Gastroesophageal sphincter (tissue), 4 donors: ENCODE measurements around the gene TMEM52B. TPM values are rescaled to one million over a fixed set of nuclear protein-coding genes. Genes with fewer than 3 reads are reported as not detected.

Experiments used
- ATAC-seq: fragments of 150-250 bp; one replicate; pipeline ENCODE4 v1.9.1; 2016; ENCODE audit warnings: mild to moderate bottlenecking, moderate library complexity
- H3K27ac ChIP-seq, 4 donors: fragments of 200-600 bp; sonication (generic) in 3 of 4; 1 replicate in 3 of 4; 2 replicates in 1 of 4; pipeline ENCODE4 v1.5.1; 2016 to 2019
- H3K27me3 ChIP-seq: fragments of 200-600 bp; sonication (generic); one replicate; pipeline ENCODE4 v1.5.1; 2019
- H3K36me3 ChIP-seq, 2 donors: fragments of 200-600 bp; sonication (generic); one replicate each; pipeline ENCODE4 v1.5.1; 2019; ENCODE audit warnings: control low read depth in 1 of 2
- H3K4me1 ChIP-seq, 3 donors: fragments of 200-600 bp; sonication (generic); 1 replicate in 2 of 3; 2 replicates in 1 of 3; pipeline ENCODE4 v1.5.1; 2016 to 2019; ENCODE audit warnings: control low read depth in 2 of 3
- H3K4me3 ChIP-seq, 2 donors: fragments of 200-600 bp; sonication (generic); one replicate each; pipeline ENCODE4 v1.5.1; 2019; ENCODE audit warnings: mild to moderate bottlenecking in 1 of 2, moderate library complexity in 1 of 2
- H3K9me3 ChIP-seq, 3 donors: fragments of 200-600 bp; sonication (generic); one replicate each; pipeline ENCODE4 v1.5.1; 2017 to 2019; ENCODE audit warnings: control low read depth in 2 of 3
- CTCF ChIP-seq, 4 experiments: fragments of 200-600 bp in 2 of 4; fragments of 450-650 bp in 2 of 4; sonication (generic) in 1 of 4; IDR thresholded peaks; one replicate each; pipeline ENCODE4 v1.5.1; 2017 to 2019; ENCODE audit warnings: antibody characterized with exemption in 4 of 4, mild to moderate bottlenecking in 2 of 4, moderate library complexity in 2 of 4
- EP300 ChIP-seq: sonication (generic); formaldehyde crosslinking; IDR thresholded peaks from one replicate; pipeline ENCODE4 v1.6.1; 2017; ENCODE audit warnings: antibody characterized with exemption, mild to moderate bottlenecking
- POLR2A ChIP-seq, 2 donors: fragments of 450-650 bp; IDR thresholded peaks; one replicate each; pipeline ENCODE4 v1.6.1; 2017; ENCODE audit warnings: antibody characterized with exemption in 2 of 2, mild to moderate bottlenecking in 2 of 2, moderate library complexity in 1 of 2
- POLR2AphosphoS5 ChIP-seq: sonication (generic); formaldehyde crosslinking; IDR thresholded peaks from one replicate; pipeline ENCODE4 v1.6.1; 2017; ENCODE audit warnings: antibody characterized with exemption
- WGBS, 2 donors: methylation state at CpG; one replicate each; pipeline ENCODE4 v1.1.5; 2018; ENCODE audit warnings: low coverage in 1 of 2; 5-methylcytosine and 5-hydroxymethylcytosine counted together
- total RNA-seq, 4 donors: library from RNA; depleted of rRNA; stranded (reverse); fragments of >200 nt; gene quantifications; one replicate each; pipeline ENCODE4 v1.1.0, GENCODE V29; 2016

Gene TMEM52B
- total RNA-seq, 4 donors from 2014 or later: 1.2 TPM; not detected in 3

GRCh38 chr12:10153271-10154144 is 25.3 kb upstream of the TMEM52B start:
- Histone ChIP-seq H3K9me3 (no peaks in the 10 kb centered on the region), H3K4me3 (peak overlapping the region; percentile 29 to 60), H3K4me1 (peaks cover 0 to 15% (median 4%) of the 10 kb centered on the region in 3 donors), H3K27me3 (no peaks in the 10 kb centered on the region), H3K27ac (peak overlapping the region in 3 of 4 donors; percentile 76 to 83 (median 79)), H3K36me3 (no peaks in the 10 kb centered on the region)
- WGBS, 2 donors: 0% methylated on average over 1 of the region's 46 CpGs; no CpG with 5 or more reads in 1 of the 2 donors
- ATAC-seq: peak; percentile 91
- TF ChIP-seq CTCF (IDR thresholded peaks at IDR 0.05): peak; percentile 70 to 88 (median 84)
- no peak for TF ChIP-seq EP300
- peak; percentile 35 for TF ChIP-seq POLR2AphosphoS5
- TF ChIP-seq POLR2A (IDR thresholded peaks at IDR 0.05): peak in 1 of 2 donors; percentile 23

GRCh38 chr12:10154145-10154496 is 24.7 kb upstream of the TMEM52B start:
- ATAC-seq: peak; percentile 17
- 69% methylated on average over 4 to 6 of the region's 6 CpGs for WGBS, 2 donors
- TF ChIP-seq CTCF (IDR thresholded peaks at IDR 0.05) (no peak), POLR2AphosphoS5 (no peak), POLR2A (IDR thresholded peaks at IDR 0.05) (no peak), EP300 (no peak)
- Histone ChIP-seq H3K27ac (peak overlapping the region in 2 of 4 donors; percentile 79 to 83), H3K4me1 (peaks cover 0 to 15% (median 4%) of the 10 kb centered on the region in 3 donors), H3K9me3 (no peaks in the 10 kb centered on the region), H3K36me3 (no peaks in the 10 kb centered on the region), H3K27me3 (no peaks in the 10 kb centered on the region), H3K4me3 (peak overlapping the region; percentile 29 to 60)

- ATAC-seq: no peak
- Histone ChIP-seq H3K27me3 (no peaks in the 10 kb centered on the region), H3K4me3 (no peak overlapping the region), H3K27ac (no peak overlapping the region), H3K36me3 (no peaks in the 10 kb centered on the region), H3K4me1 (peaks cover 0 to 21% (median 4%) of the 10 kb centered on the region in 3 donors), H3K9me3 (no peaks in the 10 kb centered on the region)
- TF ChIP-seq POLR2AphosphoS5 (no peak), CTCF (IDR thresholded peaks at IDR 0.05) (no peak), EP300 (no peak), POLR2A (IDR thresholded peaks at IDR 0.05) (no peak)
- 68 to 78% methylated on average over 3 of the region's 3 CpGs for WGBS, 2 donors
Measured at GRCh38 chr12:10155966-10156365, 22.9 kb upstream of the TMEM52B start.

GRCh38 chr12:10158406-10158805 is 20.4 kb upstream of the TMEM52B start:
- no peak for ATAC-seq
- peaks cover 0 to 16% (median 0%) of the 10 kb centered on the region in 3 donors for H3K4me1 ChIP-seq
- 81 to 89% methylated on average over 2 of the region's 2 CpGs for WGBS, 2 donors

More at GRCh38 chr12:10158406-10158805, 20.4 kb upstream of the TMEM52B start:
- Histone ChIP-seq H3K9me3 (no peaks in the 10 kb centered on the region), H3K27me3 (no peaks in the 10 kb centered on the region), H3K27ac (no peak overlapping the region), H3K36me3 (no peaks in the 10 kb centered on the region), H3K4me3 (no peak overlapping the region)
- TF ChIP-seq CTCF (IDR thresholded peaks at IDR 0.05) (no peak), POLR2A (IDR thresholded peaks at IDR 0.05) (no peak), EP300 (no peak), POLR2AphosphoS5 (no peak)
